Astrocyte of the hippocampus (primary cell): ENCODE data around the gene OR2W1.

Source experiments
- DNase-seq: peaks from one replicate; pipeline ENCODE4 v3.0.0; 2011; ENCODE audit warnings: low read depth, low spot score

OR2W1 gene

GRCh38 chr6:29045075-29045474 is at the start of gene OR2W1:
Gene OR2W1, minus strand, starts transcription at chr6:29045175. Its CDS starts 0 bp downstream, at chr6:29045175.
- no peak for DNase-seq

GRCh38 chr6:29092957-29093356 is 48.0 kb upstream of the OR2W1 start:
- DNase-seq: no peak

GRCh38 chr6:29087213-29087612 is 42.2 kb upstream of the OR2W1 start, which contains the start of gene OR2B3:
Gene OR2B3, minus strand, starts transcription at chr6:29087313. Its CDS starts 65 bp downstream, at chr6:29087248.
- DNase-seq: no peak

GRCh38 chr6:29082457-29082856 is 37.5 kb upstream of the OR2W1 start:
- DNase-seq: no peak

GRCh38 chr6:29081312-29081711 is 36.3 kb upstream of the OR2W1 start:
- no peak for DNase-seq

GRCh38 chr6:29079203-29079602 is 34.2 kb upstream of the OR2W1 start:
- DNase-seq: no peak

GRCh38 chr6:29071831-29072723 is 27.1 kb upstream of the OR2W1 start:
- DNase-seq: peak; percentile 11

- no peak for DNase-seq
Measured at GRCh38 chr6:29051680-29052079, 6.7 kb upstream of the OR2W1 start.

- DNase-seq: no peak
Measured at GRCh38 chr6:29035951-29036350, 9.0 kb downstream of the OR2W1 start.

- no peak for DNase-seq
Measured at GRCh38 chr6:29028821-29029220, 16.2 kb downstream of the OR2W1 start.

GRCh38 chr6:29025927-29026585 is 18.9 kb downstream of the OR2W1 start:
- no peak for DNase-seq

- no peak for DNase-seq
Measured at GRCh38 chr6:29021434-29021833, 23.5 kb downstream of the OR2W1 start.

GRCh38 chr6:29019629-29020028 is 25.3 kb downstream of the OR2W1 start:
- no peak for DNase-seq

GRCh38 chr6:29017428-29017802 is 27.6 kb downstream of the OR2W1 start:
- no peak for DNase-seq

GRCh38 chr6:29016559-29017427 is 28.2 kb downstream of the OR2W1 start:
- DNase-seq: peak; percentile 90

GRCh38 chr6:29014729-29015608 is 30.0 kb downstream of the OR2W1 start:
- peak; percentile 4 for DNase-seq

- DNase-seq: peak; percentile 72
Measured at GRCh38 chr6:29011276-29011734, 33.7 kb downstream of the OR2W1 start.

GRCh38 chr6:29009358-29009757 is 35.6 kb downstream of the OR2W1 start:
- DNase-seq: no peak

GRCh38 chr6:29008089-29008488 is 36.9 kb downstream of the OR2W1 start:
- DNase-seq: no peak

GRCh38 chr6:29005183-29005885 is 39.6 kb downstream of the OR2W1 start, which contains the start of gene ZNF311:
Gene ZNF311, minus strand, starts transcription at chr6:29005315. Its CDS starts 1,361 bp downstream, at chr6:29003954.
- DNase-seq: peak; percentile 76
